GM19468 (cell line): ENCODE measurements around the gene INPP4A.

Source experiments
- ATAC-seq: cut with Tn5 transposase; IDR thresholded peaks from one replicate; pipeline ENCODE4 v1.9.1; 2021; ENCODE audit warnings: mild to moderate bottlenecking, moderate library complexity, moderate number of reproducible peaks; ENCODE audit not compliant: unreplicated experiment; ENCODE audit errors: extremely low read depth

INPP4A gene

GRCh38 chr2:98554116-98554861 lies 109.6 kb downstream of the INPP4A start:
- no peak for ATAC-seq

- ATAC-seq: no peak
Measured at GRCh38 chr2:98555696-98556095, 111.0 kb downstream of the INPP4A start.

- ATAC-seq: peak; percentile 71
Measured at GRCh38 chr2:98556344-98557033, 111.8 kb downstream of the INPP4A start.

- ATAC-seq: no peak
Measured at GRCh38 chr2:98558852-98559530, 114.3 kb downstream of the INPP4A start.

GRCh38 chr2:98559581-98559980 lies 114.9 kb downstream of the INPP4A start:
- ATAC-seq: no peak

- ATAC-seq: no peak
Measured at GRCh38 chr2:98560256-98560771, 115.7 kb downstream of the INPP4A start.

GRCh38 chr2:98561018-98561417 lies 116.4 kb downstream of the INPP4A start:
- no peak for ATAC-seq

GRCh38 chr2:98561902-98562695 lies 117.4 kb downstream of the INPP4A start:
- no peak for ATAC-seq

- no peak for ATAC-seq
Measured at GRCh38 chr2:98563394-98563793, 118.7 kb downstream of the INPP4A start.

GRCh38 chr2:98564541-98565132 lies 120.0 kb downstream of the INPP4A start:
- no peak for ATAC-seq

GRCh38 chr2:98565286-98565860 lies 120.7 kb downstream of the INPP4A start:
- no peak for ATAC-seq

GRCh38 chr2:98565941-98566340 lies 121.3 kb downstream of the INPP4A start:
- no peak for ATAC-seq

GRCh38 chr2:98568161-98568956 lies 123.7 kb downstream of the INPP4A start:
- ATAC-seq: no peak

GRCh38 chr2:98569197-98569793 lies 124.6 kb downstream of the INPP4A start:
- no peak for ATAC-seq

- ATAC-seq: no peak
Measured at GRCh38 chr2:98569915-98570314, 125.3 kb downstream of the INPP4A start.

- no peak for ATAC-seq
Measured at GRCh38 chr2:98570356-98570755, 125.7 kb downstream of the INPP4A start.

GRCh38 chr2:98571121-98571701 lies 126.6 kb downstream of the INPP4A start:
- ATAC-seq: no peak

- no peak for ATAC-seq
Measured at GRCh38 chr2:98571796-98572195, 127.1 kb downstream of the INPP4A start.
